ENCODE data around the gene IFIT2.
"Not testable (repeated sequence)": the region's sequence is repeated elsewhere in the genome, so short reads cannot be mapped to it uniquely, and the experiment has no call there.

- not testable (repeated sequence) for TF ChIP-seq POLR2A, POLR2AphosphoS5 (IDR thresholded peaks at IDR 0.05)
- TF ChIP-seq, protein P1, sequence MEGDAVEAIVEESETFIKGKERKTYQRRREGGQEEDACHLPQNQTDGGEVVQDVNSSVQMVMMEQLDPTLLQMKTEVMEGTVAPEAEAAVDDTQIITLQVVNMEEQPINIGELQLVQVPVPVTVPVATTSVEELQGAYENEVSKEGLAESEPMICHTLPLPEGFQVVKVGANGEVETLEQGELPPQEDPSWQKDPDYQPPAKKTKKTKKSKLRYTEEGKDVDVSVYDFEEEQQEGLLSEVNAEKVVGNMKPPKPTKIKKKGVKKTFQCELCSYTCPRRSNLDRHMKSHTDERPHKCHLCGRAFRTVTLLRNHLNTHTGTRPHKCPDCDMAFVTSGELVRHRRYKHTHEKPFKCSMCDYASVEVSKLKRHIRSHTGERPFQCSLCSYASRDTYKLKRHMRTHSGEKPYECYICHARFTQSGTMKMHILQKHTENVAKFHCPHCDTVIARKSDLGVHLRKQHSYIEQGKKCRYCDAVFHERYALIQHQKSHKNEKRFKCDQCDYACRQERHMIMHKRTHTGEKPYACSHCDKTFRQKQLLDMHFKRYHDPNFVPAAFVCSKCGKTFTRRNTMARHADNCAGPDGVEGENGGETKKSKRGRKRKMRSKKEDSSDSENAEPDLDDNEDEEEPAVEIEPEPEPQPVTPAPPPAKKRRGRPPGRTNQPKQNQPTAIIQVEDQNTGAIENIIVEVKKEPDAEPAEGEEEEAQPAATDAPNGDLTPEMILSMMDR (IDR thresholded peaks at IDR 0.05), result not testable (repeated sequence)
Observed at GRCh38 chr10:89285303-89285702, 16.5 kb upstream of the IFIT2 start.
